GM21515 (cell line): ENCODE data around the gene CHST1.

Experiments used
- ATAC-seq: cut with Tn5 transposase; IDR thresholded peaks from one replicate; pipeline ENCODE4 v1.9.1; 2021; ENCODE audit not compliant: unreplicated experiment

CHST1 gene

GRCh38 chr11:45665206-45665932 is at the start of gene CHST1:
TSS of gene CHST1 (minus strand) at chr11:45665622. CDS start at chr11:45650923, 14,699 bp downstream.
- ATAC-seq: no peak

GRCh38 chr11:45713573-45713972 is 48.2 kb upstream of the CHST1 start:
- no peak for ATAC-seq

- no peak for ATAC-seq
Observed at GRCh38 chr11:45710561-45710960, 45.1 kb upstream of the CHST1 start.

GRCh38 chr11:45708887-45709663 is 43.7 kb upstream of the CHST1 start:
- no peak for ATAC-seq

GRCh38 chr11:45704635-45705034 is 39.2 kb upstream of the CHST1 start:
- ATAC-seq: no peak

DNA sequence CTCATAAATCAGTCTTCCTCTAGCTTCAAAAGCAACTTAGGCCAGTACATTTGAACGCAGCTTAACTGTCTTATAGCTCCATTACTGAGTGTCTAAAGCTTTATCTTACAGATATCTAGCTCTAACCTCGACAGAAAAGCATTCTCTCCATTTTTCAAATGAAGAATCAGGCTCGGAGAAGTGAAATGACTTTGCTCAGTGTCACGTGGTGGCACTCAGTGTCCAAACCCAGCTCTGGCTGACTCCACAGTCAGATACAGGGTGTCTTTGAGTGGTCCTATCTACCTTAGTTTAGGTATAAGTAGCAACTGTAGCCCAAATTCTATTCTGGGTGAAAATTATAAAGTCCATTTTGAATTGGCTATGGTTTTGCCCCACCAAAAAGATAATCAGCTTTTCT is 38.7 kb upstream of the CHST1 start:
- no peak for ATAC-seq

- ATAC-seq: no peak
Observed at GRCh38 chr11:45702511-45702910, 37.1 kb upstream of the CHST1 start.

- no peak for ATAC-seq
Observed at GRCh38 chr11:45698777-45699497, 33.5 kb upstream of the CHST1 start.

GRCh38 chr11:45692808-45693453 is 27.5 kb upstream of the CHST1 start:
- no peak for ATAC-seq

- ATAC-seq: no peak
Observed at GRCh38 chr11:45688472-45689033, 23.1 kb upstream of the CHST1 start.

- no peak for ATAC-seq
Observed at GRCh38 chr11:45687836-45688235, 22.4 kb upstream of the CHST1 start.

DNA sequence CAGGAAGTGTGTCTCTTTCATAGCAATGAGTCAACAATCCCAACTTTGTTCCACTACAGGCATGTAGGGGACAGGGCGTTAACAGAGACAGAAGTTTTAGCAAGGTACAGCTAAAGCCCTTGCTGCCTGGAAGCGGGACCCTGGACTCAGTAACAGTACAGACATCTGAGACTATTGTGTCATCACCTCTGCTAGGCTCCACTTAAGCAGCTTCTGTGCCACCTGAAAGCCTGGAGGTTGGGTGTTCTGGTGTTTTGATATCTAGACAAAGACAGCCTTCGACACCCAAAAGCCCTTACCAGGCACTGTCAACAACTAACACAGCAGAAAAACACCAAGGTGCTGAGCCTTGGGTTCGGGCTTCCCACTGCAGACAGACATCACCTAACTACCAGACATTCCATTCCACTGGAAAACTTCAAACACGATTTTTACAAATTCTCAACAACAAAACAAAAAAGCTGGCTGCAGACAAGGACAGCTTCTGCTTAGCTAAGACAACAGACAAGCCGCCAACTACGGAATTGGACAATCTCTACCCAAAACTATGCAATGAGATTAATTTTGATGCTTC is 20.6 kb upstream of the CHST1 start:
- no peak for ATAC-seq

DNA sequence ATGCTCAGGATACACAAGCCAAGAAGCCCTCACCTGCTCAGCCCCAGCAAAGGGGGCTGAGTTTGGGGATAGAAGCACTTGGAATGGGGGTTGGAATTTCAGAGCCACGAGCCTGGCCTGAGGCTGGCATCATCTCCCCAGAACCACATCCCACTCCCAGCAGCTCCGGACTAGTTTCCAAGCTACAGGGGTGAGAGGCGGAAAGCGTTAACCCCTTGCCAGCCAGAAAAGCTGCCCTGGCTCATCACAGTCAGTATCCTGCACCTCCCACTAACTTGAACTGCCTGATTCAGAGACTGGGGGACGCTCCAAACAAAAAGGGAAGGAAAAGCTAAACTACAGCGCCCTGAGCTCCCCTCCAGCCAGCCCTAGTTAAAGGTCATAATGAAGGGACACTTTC is 19.0 kb upstream of the CHST1 start:
- ATAC-seq: no peak

- no peak for ATAC-seq
Observed at GRCh38 chr11:45683271-45684058, 18.0 kb upstream of the CHST1 start.

- ATAC-seq: no peak
Observed at GRCh38 chr11:45679806-45680205, 14.4 kb upstream of the CHST1 start.

DNA sequence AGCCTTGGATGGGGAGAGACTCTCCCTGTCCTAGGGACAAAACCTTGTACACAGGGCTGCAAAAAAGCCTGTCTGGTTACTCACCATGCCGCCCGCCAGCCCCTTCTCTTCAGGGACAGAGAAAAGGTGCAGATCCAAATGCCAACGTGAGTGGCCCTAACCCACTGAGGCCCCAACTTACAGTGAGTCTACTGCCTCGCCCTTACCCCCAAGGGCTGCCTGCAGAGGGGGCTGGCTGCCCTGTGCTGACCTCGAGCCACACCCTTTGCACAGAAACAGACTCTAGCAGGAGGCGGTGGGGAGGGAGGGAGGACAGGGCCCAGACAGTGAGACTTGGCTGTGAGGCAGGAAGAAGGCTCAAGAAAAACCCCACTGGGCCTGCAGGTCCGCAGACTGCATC is 13.6 kb upstream of the CHST1 start:
- no peak for ATAC-seq

GRCh38 chr11:45677770-45678512 is 12.5 kb upstream of the CHST1 start:
- no peak for ATAC-seq

- peak; percentile 88 for ATAC-seq
Observed at GRCh38 chr11:45676522-45677095, 11.2 kb upstream of the CHST1 start.

DNA sequence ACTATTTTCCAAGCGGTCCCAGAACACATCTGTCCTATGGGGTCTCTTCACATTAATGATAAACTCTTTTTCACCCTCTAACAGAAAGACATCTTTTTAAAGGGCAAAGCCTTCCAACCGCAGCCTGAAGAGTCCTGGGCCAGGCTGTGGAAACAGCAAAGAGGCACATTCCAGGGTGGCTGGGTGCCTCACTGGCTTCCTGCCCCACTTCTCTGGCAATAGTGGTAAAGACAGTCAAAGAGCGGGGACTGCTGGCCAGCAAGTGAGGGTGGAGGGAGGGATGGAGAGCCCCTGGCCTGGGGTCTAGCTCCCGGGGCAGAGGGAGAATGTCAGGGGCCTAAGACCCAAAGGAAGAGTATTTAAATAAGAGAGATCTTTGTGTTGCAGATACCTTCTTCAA is 10.2 kb upstream of the CHST1 start:
- no peak for ATAC-seq
